Measurements from ENCODE around the gene SGCA. TPM values are rescaled to one million over a fixed set of nuclear protein-coding genes. Genes with fewer than 3 reads are reported as not detected.

The SGCA gene
- total RNA-seq, 1 experiment from 2014 or later: not detected

DNA sequence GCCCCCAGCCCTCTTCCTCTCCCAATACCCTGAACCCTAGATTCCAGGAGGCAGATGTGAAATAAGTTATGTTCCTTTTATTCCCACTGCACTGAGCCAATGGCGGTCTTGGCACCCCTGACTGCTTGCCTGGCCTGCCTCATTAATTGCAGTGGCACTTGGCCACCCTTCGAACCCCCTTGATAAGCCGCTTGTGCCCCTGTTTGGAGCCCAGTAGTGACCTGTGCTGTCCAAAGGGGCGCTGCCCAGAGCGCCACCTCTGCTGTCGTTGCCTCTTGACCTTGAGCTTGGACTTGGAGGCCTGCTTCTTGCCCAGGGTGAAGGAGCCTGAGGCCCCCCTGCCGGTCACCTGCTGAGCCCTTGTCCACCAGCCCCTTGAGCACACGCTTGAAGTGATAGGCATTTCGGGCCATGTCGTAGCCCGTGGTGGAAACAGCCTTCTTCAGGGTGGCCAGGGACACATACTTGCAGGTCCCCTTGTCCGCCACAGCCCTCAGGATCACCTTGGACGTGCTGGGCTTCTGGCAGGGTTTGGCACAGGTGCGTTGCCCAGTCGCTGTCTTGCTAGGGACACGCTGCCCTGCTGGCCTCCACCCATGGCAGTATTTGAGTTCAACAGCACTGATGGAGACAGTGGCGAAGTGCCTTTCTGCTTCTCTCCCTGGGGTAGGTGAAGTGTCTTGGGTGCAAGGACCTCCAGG, 5.7 kb downstream of the SGCA start:
- intact Hi-C loops (cut with micrococcal nuclease; ENCODE audit: unreplicated experiment): no loop called here
- no peaks in the 10 kb centered on the region for H3K27me3 ChIP-seq (ENCODE audit: insufficient read depth, low read depth)
- no peaks in the 10 kb centered on the region for H3K9me2 ChIP-seq (ENCODE audit: insufficient read depth)
- peaks cover 26% of the 10 kb centered on the region; the same call in 1 of the 2 replicates for H3F3A ChIP-seq (ENCODE audit: insufficient read depth, low read depth)
- ChIA-PET POLR2A (ENCODE audit: unreplicated experiment) (interaction anchor here (0.6 to 0.7 kb wide), 2 partner anchors 48 to 126 kb away, joined by 3 to 5 read pairs; no protein-coding TSS in a partner anchor), CTCF (interaction anchor here (0.7 to 1.1 kb wide), 2 partner anchors 116 to 126 kb away, joined by 3 to 5 read pairs; no protein-coding TSS in a partner anchor)
- no peak for DNase-seq
- BruUV-seq (replicated peaks): TSS peak; percentile 74
- peak overlapping the region; percentile 68 for H3K4me2 ChIP-seq
- no peaks in the 10 kb centered on the region for H4K20me1 ChIP-seq (ENCODE audit: insufficient read depth)
- no peak overlapping the region for H2AFZ ChIP-seq
- no peaks in the 10 kb centered on the region for H3K36me3 ChIP-seq (ENCODE audit: low read depth)
- H3K27ac ChIP-seq: peak overlapping the region; percentile 83
- TF ChIP-seq, protein P1, sequence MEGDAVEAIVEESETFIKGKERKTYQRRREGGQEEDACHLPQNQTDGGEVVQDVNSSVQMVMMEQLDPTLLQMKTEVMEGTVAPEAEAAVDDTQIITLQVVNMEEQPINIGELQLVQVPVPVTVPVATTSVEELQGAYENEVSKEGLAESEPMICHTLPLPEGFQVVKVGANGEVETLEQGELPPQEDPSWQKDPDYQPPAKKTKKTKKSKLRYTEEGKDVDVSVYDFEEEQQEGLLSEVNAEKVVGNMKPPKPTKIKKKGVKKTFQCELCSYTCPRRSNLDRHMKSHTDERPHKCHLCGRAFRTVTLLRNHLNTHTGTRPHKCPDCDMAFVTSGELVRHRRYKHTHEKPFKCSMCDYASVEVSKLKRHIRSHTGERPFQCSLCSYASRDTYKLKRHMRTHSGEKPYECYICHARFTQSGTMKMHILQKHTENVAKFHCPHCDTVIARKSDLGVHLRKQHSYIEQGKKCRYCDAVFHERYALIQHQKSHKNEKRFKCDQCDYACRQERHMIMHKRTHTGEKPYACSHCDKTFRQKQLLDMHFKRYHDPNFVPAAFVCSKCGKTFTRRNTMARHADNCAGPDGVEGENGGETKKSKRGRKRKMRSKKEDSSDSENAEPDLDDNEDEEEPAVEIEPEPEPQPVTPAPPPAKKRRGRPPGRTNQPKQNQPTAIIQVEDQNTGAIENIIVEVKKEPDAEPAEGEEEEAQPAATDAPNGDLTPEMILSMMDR (conservative IDR thresholded peaks at IDR 0.05): no peak
- TF ChIP-seq EZH2 (IDR thresholded peaks at IDR 0.05; ENCODE audit: low read depth): no peak
- H3K4me1 ChIP-seq (replicated peaks; ENCODE audit: insufficient read depth): peaks cover 22% of the 10 kb centered on the region
- no peaks in the 10 kb centered on the region for H3K79me2 ChIP-seq (ENCODE audit: low read depth)
- H3K9me3 ChIP-seq (ENCODE audit: insufficient read depth, low read depth): no peaks in the 10 kb centered on the region
- no peak overlapping the region for H3K4me3 ChIP-seq

DNA sequence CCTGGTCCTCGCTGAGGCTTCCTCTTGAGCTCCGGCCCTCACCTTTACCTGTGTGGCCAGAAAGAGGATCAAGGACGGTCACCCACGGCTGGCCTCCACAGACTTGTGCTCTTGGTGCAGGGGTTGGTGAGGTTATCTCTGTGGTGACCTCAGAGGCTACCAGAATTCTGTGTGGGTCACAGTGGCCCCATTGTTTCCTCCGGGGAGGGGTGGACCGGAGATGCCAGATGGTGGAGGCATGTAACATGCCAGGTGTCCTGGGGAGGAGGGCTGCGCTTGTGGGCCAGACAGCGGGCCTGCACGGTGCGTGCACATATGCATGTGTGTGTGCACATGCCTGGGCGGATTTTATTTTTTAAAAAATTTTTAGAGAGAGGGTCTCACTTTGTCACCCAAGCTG, 6.3 kb downstream of the SGCA start:
- Histone ChIP-seq H4K20me1 (ENCODE audit: insufficient read depth) (no peaks in the 10 kb centered on the region), H3F3A (ENCODE audit: insufficient read depth, low read depth) (peaks cover 29% of the 10 kb centered on the region; the same call in 1 of the 2 replicates), H2AFZ (no peak overlapping the region), H3K79me2 (ENCODE audit: low read depth) (no peaks in the 10 kb centered on the region), H3K4me1 (replicated peaks; ENCODE audit: insufficient read depth) (peaks cover 22% of the 10 kb centered on the region), H3K9me3 (ENCODE audit: insufficient read depth, low read depth) (no peaks in the 10 kb centered on the region), H3K9me2 (ENCODE audit: insufficient read depth) (no peaks in the 10 kb centered on the region), H3K27me3 (ENCODE audit: insufficient read depth, low read depth) (no peaks in the 10 kb centered on the region), H3K27ac (no peak overlapping the region), H3K4me3 (no peak overlapping the region), H3K36me3 (ENCODE audit: low read depth) (no peaks in the 10 kb centered on the region), H3K4me2 (no peak overlapping the region)
- intact Hi-C loops (cut with micrococcal nuclease; ENCODE audit: unreplicated experiment): no loop called here
- POLR2A ChIA-PET (ENCODE audit: unreplicated experiment): no interaction called here
- CTCF ChIA-PET: interaction anchor here (0.5 to 1.1 kb wide), 2 partner anchors 126 to 681 kb away, joined by 3 to 5 read pairs; no protein-coding TSS in a partner anchor
- TF ChIP-seq, protein P1 (conservative IDR thresholded peaks at IDR 0.05): no peak
- TF ChIP-seq EZH2 (IDR thresholded peaks at IDR 0.05; ENCODE audit: low read depth): no peak
- no TSS peak for BruUV-seq (replicated peaks)
- DNase-seq: no peak

GRCh38 chr17:50172936-50173334, 7.1 kb downstream of the SGCA start:
- TSS peak; percentile 68 for BruUV-seq (replicated peaks)
- no peaks in the 10 kb centered on the region for H4K20me1 ChIP-seq (ENCODE audit: insufficient read depth)
- TF ChIP-seq EZH2 (IDR thresholded peaks at IDR 0.05; ENCODE audit: low read depth): no peak
- TF ChIP-seq, protein P1 (conservative IDR thresholded peaks at IDR 0.05): no peak
- H3K27ac ChIP-seq: 0 out of 2 replicates have a peak overlapping the region, but pooled peaks have one; percentile 20
- H3K4me3 ChIP-seq: no peak overlapping the region
- no peaks in the 10 kb centered on the region for H3K79me2 ChIP-seq (ENCODE audit: low read depth)
- H3K27me3 ChIP-seq (ENCODE audit: insufficient read depth, low read depth): no peaks in the 10 kb centered on the region
- no peak for DNase-seq
- no peaks in the 10 kb centered on the region for H3K36me3 ChIP-seq (ENCODE audit: low read depth)
- POLR2A ChIA-PET (ENCODE audit: unreplicated experiment): interaction anchor here (0.7 kb wide), 1 partner anchor 693 kb away, joined by 3 read pairs; the partner anchor contains the start of gene TOB1
- H3K4me1 ChIP-seq (replicated peaks; ENCODE audit: insufficient read depth): peaks cover 27% of the 10 kb centered on the region
- no peaks in the 10 kb centered on the region for H3K9me3 ChIP-seq (ENCODE audit: insufficient read depth, low read depth)
- CTCF ChIA-PET: interaction anchor here (1.2 kb wide), 1 partner anchor 18 kb away, joined by 3 read pairs; no protein-coding TSS in a partner anchor
- no peaks in the 10 kb centered on the region for H3K9me2 ChIP-seq (ENCODE audit: insufficient read depth)
- H3F3A ChIP-seq (ENCODE audit: insufficient read depth, low read depth): peaks cover 36% of the 10 kb centered on the region
- no peak overlapping the region for H3K4me2 ChIP-seq
- intact Hi-C loops (cut with micrococcal nuclease; ENCODE audit: unreplicated experiment): loop anchor here (1.0 kb wide), 1 partner anchor 25 kb away; no protein-coding TSS in a partner anchor
- no peak overlapping the region for H2AFZ ChIP-seq

All from PC-9 (cell line).